H1 (cell line): ENCODE results near the gene FXYD3. TPM values are rescaled to one million over a fixed set of nuclear protein-coding genes. Genes with fewer than 3 reads are reported as not detected.

Experiments used
- ATF3 ChIP-seq: IDR thresholded peaks from 2 replicates; pipeline ENCODE4 v1.6.1; 2011; ENCODE audit warnings: low read depth, mild to moderate bottlenecking, low read length; ENCODE audit not compliant: insufficient read depth
- POLR2AphosphoS5 ChIP-seq: IDR thresholded peaks from 2 replicates; pipeline ENCODE4 v1.6.1; 2011; ENCODE audit warnings: low read depth, low read length
- SAP30 ChIP-seq: fragments of 300-600 bp; sonication (generic); IDR thresholded peaks from 2 replicates; pipeline ENCODE4 v1.7.1; 2012; ENCODE audit warnings: low read length, moderate library complexity, mild to moderate bottlenecking, inconsistent platforms; ENCODE audit not compliant: insufficient read depth, insufficient replicate concordance
- SP4 ChIP-seq: IDR thresholded peaks from 2 replicates; pipeline ENCODE4 v1.6.1; 2012; ENCODE audit warnings: low read length, inconsistent platforms
- TAF1 ChIP-seq: IDR thresholded peaks from 2 replicates; pipeline ENCODE4 v1.6.1; 2011; ENCODE audit warnings: mild to moderate bottlenecking, low read depth, low read length
- polyA plus RNA-seq, 7 experiments: library from polyadenylated mRNA; depleted of rRNA in 3 of 7; stranded (reverse) in 5 of 7; unstranded in 2 of 7; fragments of >200 nt in 5 of 7; fragments of 200-250 nt in 2 of 7; gene quantifications; 1 replicate in 5 of 7; 2 replicates in 1 of 7; 4 replicates in 1 of 7; pipeline versions ENCODE4 v1.2.1 to v1.2.3, GENCODE V29; 2011 to 2013; ENCODE audit warnings: missing spikeins in 2 of 7, mixed read lengths in 2 of 7
- total RNA-seq: library from RNA; stranded (reverse); fragmentation: NEBNext Ultra II Directional; extraction: Animal tissue kit (Norgen Biotek cat#: 25700); gene quantifications from 2 replicates; pipeline ENCODE4 v1.2.1, GENCODE V29; 2021

FXYD3 gene
- total and polyA plus RNA-seq, 2 of the 8 experiments (the other 6 are each of a cell fraction or from before 2014, with no cell fraction given): 0.33 TPM; not detected in 1

DNA sequence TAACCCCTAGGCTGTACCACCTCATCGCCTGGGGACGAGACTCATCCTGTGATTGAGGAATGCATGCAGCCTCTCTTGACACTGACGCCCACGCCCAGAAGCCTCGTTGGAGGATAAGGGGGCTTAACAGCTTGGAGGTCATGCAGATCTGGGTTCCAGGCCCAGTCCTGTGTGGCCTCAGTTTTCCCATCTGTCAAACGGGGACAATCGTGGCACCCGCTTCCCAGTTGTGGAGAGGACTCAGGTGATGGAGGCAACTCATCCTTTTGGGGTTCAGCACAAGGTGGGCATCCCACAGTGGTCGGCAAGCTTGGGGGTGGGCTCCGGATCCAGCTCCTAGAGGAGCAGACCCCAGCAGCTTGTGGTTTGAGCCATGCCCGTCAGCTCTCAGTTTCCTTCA is 20.6 kb downstream of the FXYD3 start (continued):
- TF ChIP-seq ATF3 (no peak), TAF1 (no peak), POLR2AphosphoS5 (no peak), SP4 (no peak), SAP30 (no peak)
